ENCODE results near the gene GORAB. TPM values are rescaled to one million over a fixed set of nuclear protein-coding genes. Genes with fewer than 3 reads are reported as not detected.

GORAB gene, protein sequence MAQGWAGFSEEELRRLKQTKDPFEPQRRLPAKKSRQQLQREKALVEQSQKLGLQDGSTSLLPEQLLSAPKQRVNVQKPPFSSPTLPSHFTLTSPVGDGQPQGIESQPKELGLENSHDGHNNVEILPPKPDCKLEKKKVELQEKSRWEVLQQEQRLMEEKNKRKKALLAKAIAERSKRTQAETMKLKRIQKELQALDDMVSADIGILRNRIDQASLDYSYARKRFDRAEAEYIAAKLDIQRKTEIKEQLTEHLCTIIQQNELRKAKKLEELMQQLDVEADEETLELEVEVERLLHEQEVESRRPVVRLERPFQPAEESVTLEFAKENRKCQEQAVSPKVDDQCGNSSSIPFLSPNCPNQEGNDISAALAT
- total RNA-seq (10 to 100 TPM; 13.7 to 18.3 TPM), polyA plus RNA-seq (ENCODE audit: insufficient read length in 2 of 2) (10 to 100 TPM; 12.1 to 12.8 TPM)
- long read RNA-seq, donor 1, partial matches to known transcripts = 0 of 5 reads
- long read RNA-seq, donor 1, other reads (novel, unspliced or antisense) = 0 of 5 reads
- long read RNA-seq, donor 2, partial matches to known transcripts = 0 of 1 reads
- long read RNA-seq, donor 2, other reads (novel, unspliced or antisense) = 0 of 1 reads
- long read RNA-seq, donor 3, partial matches to known transcripts = 0 of 2 reads
- long read RNA-seq, donor 3, other reads (novel, unspliced or antisense) = 0 of 2 reads
- long read RNA-seq, donor 4, partial matches to known transcripts = 0 of 5 reads
- long read RNA-seq, donor 4, other reads (novel, unspliced or antisense) = 0 of 5 reads

- H3K4me3 ChIP-seq (ENCODE audit: low read depth, low read length) = peak within 1 kb of the TSS; percentile 61
- no peaks in the 10 kb centered on the region for H3K9me3 ChIP-seq (ENCODE audit: control insufficient read depth, insufficient read depth, low read length)
- H3K27me3 ChIP-seq (ENCODE audit: control insufficient read depth, insufficient read depth, low read length) = no peaks in the 10 kb centered on the region
- peak; percentile 87 to 98 (median 94) for DNase-seq (ENCODE audit: low read depth in 4 of 6, low spot score in 6 of 6)
- no peaks in the 10 kb centered on the region for H3K36me3 ChIP-seq (ENCODE audit: control insufficient read depth, insufficient read depth, low read length)
- peak within 1 kb of the TSS; percentile 93 for H3K27ac ChIP-seq (ENCODE audit: low read depth, low read length)
- under 1% methylated on average over 35 of the region's 36 CpGs for WGBS (ENCODE audit: insufficient coverage)
- peaks cover 3% of the 10 kb centered on the region for H3K4me1 ChIP-seq (ENCODE audit: control insufficient read depth, insufficient read depth, low read length)
Measured at GRCh38 chr1:170531758-170532657, at the start of gene GORAB. GORAB (plus strand) TSS chr1:170532166; CDS start chr1:170532224, 58 bp downstream.

DNA sequence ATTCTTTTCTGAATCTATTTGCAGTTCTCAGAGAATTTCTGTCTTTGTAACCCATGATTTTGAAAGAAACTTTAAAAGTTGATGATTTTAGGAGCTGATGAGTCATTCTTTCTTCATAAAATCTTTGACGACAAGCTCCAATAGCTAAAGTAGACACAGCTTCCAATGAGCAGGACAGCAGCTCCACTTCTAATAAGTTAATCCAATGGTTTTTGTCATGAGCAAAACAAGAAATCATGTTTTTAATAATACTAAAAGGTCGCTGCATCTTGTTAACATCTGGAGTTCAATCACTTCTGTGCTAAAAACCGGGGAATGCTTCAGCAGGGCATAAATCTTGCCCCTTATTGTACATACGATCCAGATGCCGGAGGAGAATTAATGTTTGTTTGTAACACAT is 48.9 kb upstream of the GORAB start:
- H3K4me1 ChIP-seq (ENCODE audit: control insufficient read depth, insufficient read depth, low read length) = peaks cover 5% of the 10 kb centered on the region
- H3K9me3 ChIP-seq (ENCODE audit: control insufficient read depth, insufficient read depth, low read length) = no peaks in the 10 kb centered on the region
- 50% methylated on average over 1 of the region's 5 CpGs for WGBS (ENCODE audit: insufficient coverage)
- H3K27me3 ChIP-seq (ENCODE audit: control insufficient read depth, insufficient read depth, low read length) = no peaks in the 10 kb centered on the region
- no peak overlapping the region for H3K4me3 ChIP-seq (ENCODE audit: low read depth, low read length)
- H3K36me3 ChIP-seq (ENCODE audit: control insufficient read depth, insufficient read depth, low read length) = no peaks in the 10 kb centered on the region
- no peak for DNase-seq (ENCODE audit: low read depth in 4 of 6, low spot score in 6 of 6)
- H3K27ac ChIP-seq (ENCODE audit: low read depth, low read length) = no peak overlapping the region

- Histone ChIP-seq H3K4me1 (ENCODE audit: control insufficient read depth, insufficient read depth, low read length) (no peaks in the 10 kb centered on the region), H3K27me3 (ENCODE audit: control insufficient read depth, insufficient read depth, low read length) (no peaks in the 10 kb centered on the region)
Measured at GRCh38 chr1:170487503-170487902, 44.5 kb upstream of the GORAB start.

GRCh38 chr1:170491291-170491690 is 40.7 kb upstream of the GORAB start:
- no CpG with 5 or more reads among the region's 2 CpGs for WGBS (ENCODE audit: insufficient coverage)
- H3K27me3 ChIP-seq (ENCODE audit: control insufficient read depth, insufficient read depth, low read length) = no peaks in the 10 kb centered on the region
- H3K9me3 ChIP-seq (ENCODE audit: control insufficient read depth, insufficient read depth, low read length) = no peaks in the 10 kb centered on the region
- H3K4me1 ChIP-seq (ENCODE audit: control insufficient read depth, insufficient read depth, low read length) = no peaks in the 10 kb centered on the region
- H3K4me3 ChIP-seq (ENCODE audit: low read depth, low read length) = no peak overlapping the region
- DNase-seq (ENCODE audit: low read depth in 4 of 6, low spot score in 6 of 6) = no peak
- no peaks in the 10 kb centered on the region for H3K36me3 ChIP-seq (ENCODE audit: control insufficient read depth, insufficient read depth, low read length)
- H3K27ac ChIP-seq (ENCODE audit: low read depth, low read length) = no peak overlapping the region

More at GRCh38 chr1:170487503-170487902, 44.5 kb upstream of the GORAB start:
- no peak for DNase-seq (ENCODE audit: low read depth in 4 of 6, low spot score in 6 of 6)
- Histone ChIP-seq H3K9me3 (ENCODE audit: control insufficient read depth, insufficient read depth, low read length) (no peaks in the 10 kb centered on the region), H3K36me3 (ENCODE audit: control insufficient read depth, insufficient read depth, low read length) (no peaks in the 10 kb centered on the region), H3K27ac (ENCODE audit: low read depth, low read length) (no peak overlapping the region), H3K4me3 (ENCODE audit: low read depth, low read length) (no peak overlapping the region)

DNA sequence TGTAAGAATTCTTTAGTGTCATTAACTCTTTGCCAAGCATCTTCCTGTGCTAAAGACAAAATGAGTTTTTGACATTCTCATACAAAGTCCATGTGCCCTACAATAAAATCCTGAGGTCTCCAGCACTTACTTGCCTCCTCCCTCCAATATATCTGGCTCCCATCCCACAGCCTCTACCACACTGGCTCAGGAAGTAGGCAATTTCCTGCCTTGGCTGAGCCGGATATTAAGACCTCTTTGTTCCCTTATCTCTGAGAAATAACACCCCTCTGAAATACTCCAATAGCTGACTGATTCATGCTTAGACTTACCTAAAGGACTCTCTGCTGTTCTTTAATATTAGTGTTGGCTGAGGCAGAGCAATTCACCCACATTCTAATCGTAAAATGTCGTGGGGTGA is 37.6 kb upstream of the GORAB start:
- H3K4me3 ChIP-seq (ENCODE audit: low read depth, low read length) = no peak overlapping the region
- DNase-seq (ENCODE audit: low read depth in 4 of 6, low spot score in 6 of 6) = peak in 1 of 6 donors; percentile 25
- no peaks in the 10 kb centered on the region for H3K27me3 ChIP-seq (ENCODE audit: control insufficient read depth, insufficient read depth, low read length)
- H3K36me3 ChIP-seq (ENCODE audit: control insufficient read depth, insufficient read depth, low read length) = no peaks in the 10 kb centered on the region
- no peaks in the 10 kb centered on the region for H3K4me1 ChIP-seq (ENCODE audit: control insufficient read depth, insufficient read depth, low read length)
- no peaks in the 10 kb centered on the region for H3K9me3 ChIP-seq (ENCODE audit: control insufficient read depth, insufficient read depth, low read length)
- H3K27ac ChIP-seq (ENCODE audit: low read depth, low read length) = no peak overlapping the region
- 43% methylated on average over 1 of the region's 3 CpGs for WGBS (ENCODE audit: insufficient coverage)

GRCh38 chr1:170495006-170495405 is 37.0 kb upstream of the GORAB start:
- no peak overlapping the region for H3K4me3 ChIP-seq (ENCODE audit: low read depth, low read length)
- DNase-seq (ENCODE audit: low read depth in 4 of 6, low spot score in 6 of 6) = no peak
- no peaks in the 10 kb centered on the region for H3K4me1 ChIP-seq (ENCODE audit: control insufficient read depth, insufficient read depth, low read length)
- H3K9me3 ChIP-seq (ENCODE audit: control insufficient read depth, insufficient read depth, low read length) = no peaks in the 10 kb centered on the region
- no peaks in the 10 kb centered on the region for H3K36me3 ChIP-seq (ENCODE audit: control insufficient read depth, insufficient read depth, low read length)
- no peaks in the 10 kb centered on the region for H3K27me3 ChIP-seq (ENCODE audit: control insufficient read depth, insufficient read depth, low read length)
- H3K27ac ChIP-seq (ENCODE audit: low read depth, low read length) = no peak overlapping the region
- no CpG with 5 or more reads among the region's 2 CpGs for WGBS (ENCODE audit: insufficient coverage)

DNA sequence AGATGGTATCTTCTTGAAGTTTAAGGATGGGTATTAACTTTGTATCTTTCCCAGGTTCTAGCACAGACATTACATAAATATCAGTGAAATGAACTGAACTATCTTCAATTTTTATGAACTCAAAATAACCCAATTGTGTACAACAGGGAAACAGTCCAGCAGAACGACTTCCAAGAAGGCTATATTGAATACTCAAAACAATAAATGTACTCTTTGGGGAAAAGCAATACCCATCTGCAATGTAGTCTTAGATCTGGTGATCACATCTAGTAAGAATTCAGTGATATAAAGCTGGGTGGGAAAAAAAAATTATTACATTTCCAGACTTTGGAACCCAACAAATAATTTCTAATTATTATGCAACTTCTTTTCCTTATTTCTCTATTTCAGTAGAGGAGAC is 33.1 kb upstream of the GORAB start:
- Histone ChIP-seq H3K4me1 (ENCODE audit: control insufficient read depth, insufficient read depth, low read length) (no peaks in the 10 kb centered on the region), H3K27me3 (ENCODE audit: control insufficient read depth, insufficient read depth, low read length) (no peaks in the 10 kb centered on the region), H3K4me3 (ENCODE audit: low read depth, low read length) (no peak overlapping the region), H3K9me3 (ENCODE audit: control insufficient read depth, insufficient read depth, low read length) (no peaks in the 10 kb centered on the region), H3K36me3 (ENCODE audit: control insufficient read depth, insufficient read depth, low read length) (no peaks in the 10 kb centered on the region), H3K27ac (ENCODE audit: low read depth, low read length) (no peak overlapping the region)
- DNase-seq (ENCODE audit: low read depth in 4 of 6, low spot score in 6 of 6) = no peak
- WGBS (ENCODE audit: insufficient coverage) = no CpG with 5 or more reads among the region's 1 CpG

- Histone ChIP-seq H3K27ac (ENCODE audit: low read depth, low read length) (no peak overlapping the region), H3K36me3 (ENCODE audit: control insufficient read depth, insufficient read depth, low read length) (no peaks in the 10 kb centered on the region), H3K4me1 (ENCODE audit: control insufficient read depth, insufficient read depth, low read length) (no peaks in the 10 kb centered on the region), H3K27me3 (ENCODE audit: control insufficient read depth, insufficient read depth, low read length) (no peaks in the 10 kb centered on the region), H3K4me3 (ENCODE audit: low read depth, low read length) (no peak overlapping the region), H3K9me3 (ENCODE audit: control insufficient read depth, insufficient read depth, low read length) (no peaks in the 10 kb centered on the region)
- DNase-seq (ENCODE audit: low read depth in 4 of 6, low spot score in 6 of 6) = no peak
- no CpG with 5 or more reads among the region's 1 CpG for WGBS (ENCODE audit: insufficient coverage)
Measured at GRCh38 chr1:170503665-170504064, 28.3 kb upstream of the GORAB start.

- no peak overlapping the region for H3K27ac ChIP-seq (ENCODE audit: low read depth, low read length)
- no peak for DNase-seq (ENCODE audit: low read depth in 4 of 6, low spot score in 6 of 6)
- H3K4me1 ChIP-seq (ENCODE audit: control insufficient read depth, insufficient read depth, low read length) = no peaks in the 10 kb centered on the region
- H3K9me3 ChIP-seq (ENCODE audit: control insufficient read depth, insufficient read depth, low read length) = no peaks in the 10 kb centered on the region
- no peaks in the 10 kb centered on the region for H3K27me3 ChIP-seq (ENCODE audit: control insufficient read depth, insufficient read depth, low read length)
- H3K36me3 ChIP-seq (ENCODE audit: control insufficient read depth, insufficient read depth, low read length) = no peaks in the 10 kb centered on the region
- no CpG with 5 or more reads among the region's 1 CpG for WGBS (ENCODE audit: insufficient coverage)
- H3K4me3 ChIP-seq (ENCODE audit: low read depth, low read length) = no peak overlapping the region
Measured at GRCh38 chr1:170510163-170510562, 21.8 kb upstream of the GORAB start.
